Erythroblast (primary cell): Measurements from ENCODE around the gene PEX7.

Experiments
- GATA1 ChIP-seq: IDR thresholded peaks from 2 replicates; pipeline ENCODE4 v1.6.1; 2011; ENCODE audit warnings: low read depth, mild to moderate bottlenecking, control low read depth, low read length, moderate library complexity
- POLR2A ChIP-seq: IDR thresholded peaks from 2 replicates; pipeline ENCODE4 v1.6.1; 2011; ENCODE audit warnings: mild to moderate bottlenecking, low read length

DNA sequence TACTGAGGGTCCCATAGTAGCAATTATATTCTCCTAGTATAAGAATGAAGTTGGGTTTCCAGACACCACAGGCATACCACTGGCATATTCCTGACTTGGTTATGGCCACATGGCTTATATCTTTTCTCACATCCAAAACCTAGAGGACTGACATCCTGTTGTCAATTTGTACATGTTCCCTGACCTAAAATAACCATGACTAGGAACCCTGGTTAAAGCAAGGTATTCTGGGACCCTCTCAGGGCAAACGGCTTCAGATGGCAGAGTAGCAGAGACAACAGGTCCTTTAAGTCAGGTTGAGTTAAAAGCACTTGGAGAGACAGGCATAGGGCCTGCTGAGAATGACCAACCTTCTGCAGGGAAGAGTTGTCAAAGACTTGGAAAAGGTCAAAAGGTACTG lies 42.7 kb upstream of the PEX7 start:
- TF ChIP-seq POLR2A (no peak), GATA1 (no peak)
